IMR-90 (cell line): ENCODE measurements around the gene SMAD7. TPM values are rescaled to one million over a fixed set of nuclear protein-coding genes. Genes with fewer than 3 reads are reported as not detected.

Source experiments
- ATAC-seq: fragments of 200-7000 bp; cut with Tn5 transposase; 2 replicates; pipeline ENCODE4 v1.9.1; 2020; ENCODE audit warnings: low read depth, mild to moderate bottlenecking, moderate library complexity
- BruUV-seq: library from RNA; stranded (reverse); fragments of 400-500 nt; replicated peaks from 2 replicates; lab custom pipeline; 2021; lab: Mats Ljungman, UMichigan
- CTCF ChIA-PET: fragments of 300-600 bp; formaldehyde crosslinking; extraction: SDS; loops from one replicate; lab custom pipeline; 2021; ENCODE audit warnings: antibody characterized with exemption; lab: Yijun Ruan, JAX
- POLR2A ChIA-PET: fragments of 300-600 bp; sonication (Branson Sonifier 250); formaldehyde crosslinking; loops from one replicate; lab custom pipeline; 2022; ENCODE audit warnings: antibody characterized with exemption; ENCODE audit not compliant: unreplicated experiment; lab: Charles Lee
- DNase-seq: peaks from one replicate; pipeline ENCODE4 v3.0.0; 2013
- H2AFZ ChIP-seq: replicated peaks from 2 replicates; pipeline ENCODE3; 2013; ENCODE audit warnings: low read length, mild to moderate bottlenecking; ENCODE audit not compliant: poor library complexity
- H2AK5ac ChIP-seq: 2 replicates; pipeline ENCODE4 v1.6.1; 2013; ENCODE audit warnings: low read depth, low read length, inconsistent platforms
- H2AK9ac ChIP-seq: replicated peaks from 2 replicates; pipeline ENCODE3; 2013; ENCODE audit warnings: mild to moderate bottlenecking, low read depth, low read length, moderate library complexity; ENCODE audit not compliant: poor library complexity
- H2BK120ac ChIP-seq: 2 replicates; pipeline ENCODE4 v1.6.1; 2013; ENCODE audit warnings: low read depth, low read length, inconsistent platforms
- H2BK15ac ChIP-seq: 3 replicates; pipeline ENCODE4 v1.6.1; 2013; ENCODE audit warnings: low read depth, low read length, inconsistent platforms
- H2BK20ac ChIP-seq: 2 replicates; pipeline ENCODE4 v1.6.1; 2013; ENCODE audit warnings: low read depth, mild to moderate bottlenecking, inconsistent platforms, low read length, moderate library complexity
- H2BK5ac ChIP-seq: 2 replicates; pipeline ENCODE4 v1.6.1; 2013; ENCODE audit warnings: mild to moderate bottlenecking, low read depth, low read length, inconsistent platforms; ENCODE audit not compliant: poor library complexity, severe bottlenecking
- H3K14ac ChIP-seq: replicated peaks from 2 replicates; pipeline ENCODE4 v1.6.1; 2013; ENCODE audit warnings: low read depth, low read length, inconsistent platforms
- H3K18ac ChIP-seq: 2 replicates; pipeline ENCODE4 v1.6.1; 2013; ENCODE audit warnings: low read depth, low read length, control low read depth
- H3K23ac ChIP-seq: 2 replicates; pipeline ENCODE4 v1.6.1; 2013; ENCODE audit warnings: low read depth, low read length, inconsistent platforms
- H3K27ac ChIP-seq: 2 replicates; pipeline ENCODE4 v1.5.1; 2013; ENCODE audit warnings: mild to moderate bottlenecking, control low read depth, low read length; ENCODE audit not compliant: insufficient read depth
- H3K27me3 ChIP-seq: 2 replicates; pipeline ENCODE4 v1.6.1; 2013; ENCODE audit warnings: low read length; ENCODE audit not compliant: control insufficient read depth, insufficient read depth
- H3K36me3 ChIP-seq: 2 replicates; pipeline ENCODE4 v1.6.1; 2013; ENCODE audit warnings: low read length, mixed read lengths; ENCODE audit not compliant: control insufficient read depth, insufficient read depth
- H3K4ac ChIP-seq: 2 replicates; pipeline ENCODE4 v1.6.1; 2013; ENCODE audit warnings: low read depth, low read length, inconsistent platforms
- H3K4me1 ChIP-seq: 2 replicates; pipeline ENCODE4 v1.6.1; 2013; ENCODE audit warnings: low read length, mixed read lengths; ENCODE audit not compliant: control insufficient read depth, insufficient read depth
- H3K4me2 ChIP-seq: 2 replicates; pipeline ENCODE4 v1.6.1; 2013; ENCODE audit warnings: low read depth, mild to moderate bottlenecking, control low read depth, low read length, moderate library complexity
- H3K4me3 ChIP-seq: 2 replicates; pipeline ENCODE4 v1.5.1; 2013; ENCODE audit warnings: low read depth, mild to moderate bottlenecking, control low read depth, low read length, moderate library complexity; ENCODE audit not compliant: insufficient read depth
- H3K56ac ChIP-seq: 2 replicates; pipeline ENCODE4 v1.6.1; 2013; ENCODE audit warnings: low read length, inconsistent platforms; ENCODE audit not compliant: insufficient read depth; ENCODE audit errors: extremely low read depth
- H3K79me1 ChIP-seq, 2 experiments: 2 replicates each; pipeline ENCODE4 v1.6.1; 2013; ENCODE audit warnings: low read length in 2 of 2, inconsistent platforms in 1 of 2, low read depth in 1 of 2
- H3K9ac ChIP-seq: 2 replicates; pipeline ENCODE4 v1.6.1; 2013; ENCODE audit warnings: low read depth, low read length, control low read depth
- H3K9me1 ChIP-seq: 2 replicates; pipeline ENCODE4 v1.6.1; 2013; ENCODE audit warnings: low read length, inconsistent platforms; ENCODE audit not compliant: insufficient read depth
- H3K9me3 ChIP-seq: 2 replicates; pipeline ENCODE4 v1.6.1; 2013; ENCODE audit warnings: low read length; ENCODE audit not compliant: control insufficient read depth, insufficient read depth
- H4K20me1 ChIP-seq: 2 replicates; pipeline ENCODE4 v1.6.1; 2013; ENCODE audit warnings: low read length, inconsistent platforms; ENCODE audit not compliant: insufficient read depth
- H4K5ac ChIP-seq: 2 replicates; pipeline ENCODE4 v1.6.1; 2013; ENCODE audit warnings: mild to moderate bottlenecking, low read depth, low read length, control low read depth
- H4K8ac ChIP-seq, 2 experiments: 2 replicates each; pipeline ENCODE4 v1.6.1; 2013; ENCODE audit warnings: low read depth in 2 of 2, low read length in 2 of 2, control low read depth in 1 of 2, inconsistent platforms in 1 of 2
- H4K91ac ChIP-seq: 2 replicates; pipeline ENCODE4 v1.6.1; 2013; ENCODE audit warnings: low read depth, low read length, inconsistent platforms; ENCODE audit not compliant: insufficient read depth
- MXI1 ChIP-seq: IDR thresholded peaks from 2 replicates; pipeline ENCODE4 v1.6.1; 2012; ENCODE audit warnings: low read depth, mild to moderate bottlenecking, low read length, moderate library complexity, borderline replicate concordance
- RAD21 ChIP-seq: IDR thresholded peaks from 2 replicates; pipeline ENCODE4 v1.6.1; 2012; ENCODE audit warnings: low read length, improper control_type of control experiment
- RFX5 ChIP-seq: IDR thresholded peaks from 2 replicates; pipeline ENCODE4 v1.8.0; 2012; ENCODE audit warnings: low read depth, mild to moderate bottlenecking, low read length, moderate library complexity
- WGBS, 2 experiments: methylation state at CpG; one replicate each; pipeline versions ENCODE4 v1.1.5 to v1.1.7; 2013; ENCODE audit warnings: missing lambda C conversion rate in 2 of 2; ENCODE audit not compliant: insufficient read length in 1 of 2; ENCODE audit errors: extremely low coverage in 2 of 2; 5-methylcytosine and 5-hydroxymethylcytosine counted together
- dilution Hi-C: fragments of 300-500 bp; cut with HindIII; formaldehyde crosslinking; loops from one replicate; pipeline ENCODE4 v1.14.3; 2018; ENCODE audit warnings: low sequenced_read_pairs; ENCODE audit not compliant: unreplicated experiment
- in situ Hi-C: fragments of 300-500 bp; cut with MboI; formaldehyde crosslinking; loops from 3 replicates; pipeline ENCODE4 v1.14.3; 2019; ENCODE audit warnings: low sequenced_read_pairs, inconsistent platforms, mixed read lengths
- intact Hi-C: fragments of 100-400 bp; cut with micrococcal nuclease; formaldehyde crosslinking; loops from 2 replicates; pipeline ENCODE4 v1.10.0; 2022
- polyA plus RNA-seq, 3 experiments: library from polyadenylated mRNA; depleted of rRNA; stranded (reverse); fragments of >200 nt; gene quantifications; 2 replicates each; pipeline ENCODE4 v1.2.3, GENCODE V29; 2012; ENCODE audit warnings: low replicate concordance in 1 of 3
- total RNA-seq: library from RNA; depleted of rRNA; stranded (reverse); fragments of >200 nt; gene quantifications from 2 replicates; pipeline ENCODE4 v1.2.3, GENCODE V29; 2012

The SMAD7 gene
- total and polyA plus RNA-seq, 2 of the 4 experiments (the other 2 are of a cell fraction), result 15.8 to 17.6 TPM

DNA sequence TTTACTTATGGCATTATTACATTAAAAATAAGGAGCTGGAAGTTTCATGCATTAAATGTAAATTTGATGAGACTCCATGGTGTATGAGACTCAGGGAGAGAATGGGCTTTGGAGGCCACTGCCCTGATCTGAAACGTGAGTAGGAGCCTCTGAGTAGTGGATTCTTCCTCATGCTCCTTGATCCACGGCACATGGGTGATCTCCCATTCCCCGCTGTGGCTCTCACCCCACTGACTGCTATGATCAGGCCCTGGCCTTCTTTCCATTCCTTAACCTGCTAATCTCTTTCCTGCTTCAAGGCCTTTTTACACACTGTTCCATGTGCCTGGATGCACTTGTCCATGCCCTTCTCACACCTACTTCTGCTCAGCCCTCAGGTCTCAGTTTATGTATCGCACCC, 68.4 kb downstream of the SMAD7 start:
- dilution Hi-C loops (no loop called here), in situ Hi-C loops (no loop called here), intact Hi-C loops (no loop called here)
- H2AK9ac ChIP-seq, result no peak overlapping the region
- no peak overlapping the region for H4K91ac ChIP-seq
- no peak overlapping the region for H4K5ac ChIP-seq
- no peaks in the 10 kb centered on the region for H4K20me1 ChIP-seq
- H3K4me1 ChIP-seq, result peaks cover 6% of the 10 kb centered on the region
- H2AFZ ChIP-seq, result no peak overlapping the region
- ChIA-PET CTCF (no interaction called here), POLR2A (no interaction called here)
- TF ChIP-seq RAD21, result no peak
- TF ChIP-seq RFX5, result no peak
- TF ChIP-seq MXI1, result no peak
- H2BK20ac ChIP-seq, result no peak overlapping the region
- DNase-seq (no peak), ATAC-seq (no peak)
- no peak overlapping the region for H3K14ac ChIP-seq
- no peak overlapping the region for H3K4me3 ChIP-seq
- H3K18ac ChIP-seq, result no peak overlapping the region
- no peaks in the 10 kb centered on the region for H3K36me3 ChIP-seq
- H2BK120ac ChIP-seq, result no peak overlapping the region
- H3K4me2 ChIP-seq, result no peak overlapping the region
- H3K27me3 ChIP-seq, result no peaks in the 10 kb centered on the region; the same call in 1 of the 2 replicates
- no peak overlapping the region for H2BK15ac ChIP-seq
- H3K56ac ChIP-seq, result no peak overlapping the region
- WGBS, 2 experiments, result 90% methylated on average over 2 of the region's 4 CpGs; no CpG with 5 or more reads in 1 of the 2 experiments
- no peak overlapping the region for H3K27ac ChIP-seq
- no peak overlapping the region for H3K23ac ChIP-seq
- no peak overlapping the region for H3K9ac ChIP-seq
- H3K9me1 ChIP-seq, result peaks cover 7% of the 10 kb centered on the region; the same call in 1 of the 2 replicates
- H3K4ac ChIP-seq, result no peak overlapping the region
- no peaks in the 10 kb centered on the region for H3K9me3 ChIP-seq
- no peak overlapping the region for H2AK5ac ChIP-seq
- BruUV-seq, result no TSS peak
- no peaks in the 10 kb centered on the region for H3K79me1 ChIP-seq
- no peak overlapping the region for H4K8ac ChIP-seq
- no peak overlapping the region for H2BK5ac ChIP-seq
